ENCODE data around the gene TTC33.

TTC33 gene

DNA sequence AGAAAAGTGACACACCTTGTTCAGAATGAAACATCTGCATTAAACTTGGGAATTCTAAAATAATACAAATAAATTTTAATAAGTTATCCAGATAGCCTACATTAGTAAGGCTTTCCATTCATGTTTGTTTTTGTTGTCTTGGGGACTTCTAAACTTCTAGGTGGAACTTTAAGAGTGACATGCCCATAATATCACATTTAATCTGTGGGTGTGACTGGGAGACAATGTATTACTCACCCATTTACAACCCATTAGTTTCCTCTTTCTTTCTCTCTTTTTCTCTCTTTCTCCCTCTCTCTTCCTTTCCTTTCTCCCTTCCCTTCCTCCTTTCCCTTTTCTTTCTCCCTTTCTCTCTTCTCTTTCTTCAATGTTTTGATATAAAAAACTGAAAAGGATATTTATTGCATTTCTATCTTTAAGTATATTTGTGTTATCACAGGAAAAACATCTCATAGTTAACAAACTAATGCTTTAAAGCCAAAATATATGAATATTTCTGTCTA lies 88.5 kb downstream of the TTC33 start:
- TF ChIP-seq NFIC (IDR thresholded peaks at IDR 0.05): no peak
- no peak for TF ChIP-seq FOXM1 (IDR thresholded peaks at IDR 0.05; ENCODE audit: borderline replicate concordance, low read depth)
- TF ChIP-seq TEAD4 (IDR thresholded peaks at IDR 0.05): no peak
- no peak for TF ChIP-seq TCF12 (IDR thresholded peaks at IDR 0.05; ENCODE audit: low read depth)
- TF ChIP-seq TAF1 (IDR thresholded peaks at IDR 0.05; ENCODE audit: low read depth): no peak
- no peak for TF ChIP-seq EP300 (IDR thresholded peaks at IDR 0.05; ENCODE audit: borderline replicate concordance)

DNA sequence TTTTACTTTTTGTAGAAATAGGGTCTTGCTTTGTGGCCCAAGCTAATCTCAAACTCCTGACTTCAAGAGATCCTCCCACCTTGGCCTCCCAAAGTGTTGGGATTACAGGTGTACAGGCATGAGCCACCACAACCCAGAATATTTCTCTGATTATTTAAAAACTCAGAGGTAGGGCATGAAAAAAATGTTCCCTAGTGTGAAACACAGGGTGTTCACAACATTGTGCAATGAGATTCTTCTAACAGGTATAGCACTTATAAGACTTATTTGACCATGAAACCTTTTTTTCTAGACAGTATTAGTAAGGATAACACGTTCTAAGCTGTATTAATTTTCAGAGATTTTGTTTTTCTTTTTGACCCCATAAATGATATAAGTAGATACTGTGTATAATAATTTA lies 89.1 kb downstream of the TTC33 start:
- TF ChIP-seq RAD21 (IDR thresholded peaks at IDR 0.05; ENCODE audit: low read depth) (no peak), CREB1 (IDR thresholded peaks at IDR 0.05; ENCODE audit: low read depth) (no peak), EP300 (IDR thresholded peaks at IDR 0.05; ENCODE audit: borderline replicate concordance) (no peak), CEBPB (IDR thresholded peaks at IDR 0.05) (no peak), FOXM1 (IDR thresholded peaks at IDR 0.05; ENCODE audit: borderline replicate concordance, low read depth) (no peak), TEAD4 (IDR thresholded peaks at IDR 0.05) (no peak), TAF1 (IDR thresholded peaks at IDR 0.05; ENCODE audit: low read depth) (no peak), TCF12 (IDR thresholded peaks at IDR 0.05; ENCODE audit: low read depth) (no peak), YY1 (IDR thresholded peaks at IDR 0.05; ENCODE audit: low read depth) (no peak), EGR1 (IDR thresholded peaks at IDR 0.05) (no peak), ZBTB7A (IDR thresholded peaks at IDR 0.05; ENCODE audit: low read depth) (no peak), NFIC (IDR thresholded peaks at IDR 0.05) (no peak)
- TF ChIP-seq, protein P1, sequence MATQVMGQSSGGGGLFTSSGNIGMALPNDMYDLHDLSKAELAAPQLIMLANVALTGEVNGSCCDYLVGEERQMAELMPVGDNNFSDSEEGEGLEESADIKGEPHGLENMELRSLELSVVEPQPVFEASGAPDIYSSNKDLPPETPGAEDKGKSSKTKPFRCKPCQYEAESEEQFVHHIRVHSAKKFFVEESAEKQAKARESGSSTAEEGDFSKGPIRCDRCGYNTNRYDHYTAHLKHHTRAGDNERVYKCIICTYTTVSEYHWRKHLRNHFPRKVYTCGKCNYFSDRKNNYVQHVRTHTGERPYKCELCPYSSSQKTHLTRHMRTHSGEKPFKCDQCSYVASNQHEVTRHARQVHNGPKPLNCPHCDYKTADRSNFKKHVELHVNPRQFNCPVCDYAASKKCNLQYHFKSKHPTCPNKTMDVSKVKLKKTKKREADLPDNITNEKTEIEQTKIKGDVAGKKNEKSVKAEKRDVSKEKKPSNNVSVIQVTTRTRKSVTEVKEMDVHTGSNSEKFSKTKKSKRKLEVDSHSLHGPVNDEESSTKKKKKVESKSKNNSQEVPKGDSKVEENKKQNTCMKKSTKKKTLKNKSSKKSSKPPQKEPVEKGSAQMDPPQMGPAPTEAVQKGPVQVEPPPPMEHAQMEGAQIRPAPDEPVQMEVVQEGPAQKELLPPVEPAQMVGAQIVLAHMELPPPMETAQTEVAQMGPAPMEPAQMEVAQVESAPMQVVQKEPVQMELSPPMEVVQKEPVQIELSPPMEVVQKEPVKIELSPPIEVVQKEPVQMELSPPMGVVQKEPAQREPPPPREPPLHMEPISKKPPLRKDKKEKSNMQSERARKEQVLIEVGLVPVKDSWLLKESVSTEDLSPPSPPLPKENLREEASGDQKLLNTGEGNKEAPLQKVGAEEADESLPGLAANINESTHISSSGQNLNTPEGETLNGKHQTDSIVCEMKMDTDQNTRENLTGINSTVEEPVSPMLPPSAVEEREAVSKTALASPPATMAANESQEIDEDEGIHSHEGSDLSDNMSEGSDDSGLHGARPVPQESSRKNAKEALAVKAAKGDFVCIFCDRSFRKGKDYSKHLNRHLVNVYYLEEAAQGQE (IDR thresholded peaks at IDR 0.05; ENCODE audit: low read depth): no peak
- TF ChIP-seq, protein P2, sequence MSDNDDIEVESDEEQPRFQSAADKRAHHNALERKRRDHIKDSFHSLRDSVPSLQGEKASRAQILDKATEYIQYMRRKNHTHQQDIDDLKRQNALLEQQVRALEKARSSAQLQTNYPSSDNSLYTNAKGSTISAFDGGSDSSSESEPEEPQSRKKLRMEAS (IDR thresholded peaks at IDR 0.05): no peak
- TF ChIP-seq, protein P3, sequence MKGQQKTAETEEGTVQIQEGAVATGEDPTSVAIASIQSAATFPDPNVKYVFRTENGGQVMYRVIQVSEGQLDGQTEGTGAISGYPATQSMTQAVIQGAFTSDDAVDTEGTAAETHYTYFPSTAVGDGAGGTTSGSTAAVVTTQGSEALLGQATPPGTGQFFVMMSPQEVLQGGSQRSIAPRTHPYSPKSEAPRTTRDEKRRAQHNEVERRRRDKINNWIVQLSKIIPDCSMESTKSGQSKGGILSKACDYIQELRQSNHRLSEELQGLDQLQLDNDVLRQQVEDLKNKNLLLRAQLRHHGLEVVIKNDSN (IDR thresholded peaks at IDR 0.05): no peak

DNA sequence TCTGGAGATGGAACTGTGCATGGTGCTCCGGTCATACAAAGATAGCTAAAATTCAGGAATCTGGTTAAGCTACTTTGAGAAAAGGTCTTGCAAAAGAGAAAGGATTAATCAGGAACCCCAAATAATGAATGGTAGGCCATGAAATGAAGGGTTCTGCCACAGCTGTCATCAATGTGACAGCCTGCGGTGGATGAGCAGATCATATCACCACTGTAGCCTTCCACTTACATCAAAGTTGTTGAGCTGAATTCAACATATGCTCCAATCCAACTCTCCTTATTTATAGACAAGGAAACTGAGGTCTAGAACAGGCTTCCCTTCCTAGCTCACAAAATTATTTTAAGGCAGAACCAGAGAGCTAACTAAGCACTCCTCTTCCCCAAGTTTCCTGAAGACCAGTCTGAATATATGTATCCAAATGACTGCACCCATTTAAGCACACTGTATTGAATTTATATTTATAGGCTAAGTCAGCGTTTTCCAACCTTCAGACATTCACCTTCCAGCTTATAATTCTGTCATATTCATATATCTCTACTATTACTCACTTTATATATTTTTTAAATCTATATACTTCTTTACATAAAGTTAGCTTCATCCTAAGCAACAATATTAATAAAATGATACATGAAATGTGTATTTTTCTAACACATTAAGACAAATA lies 90.0 kb downstream of the TTC33 start:
- TF ChIP-seq CREB1 (IDR thresholded peaks at IDR 0.05; ENCODE audit: low read depth): no peak
- TF ChIP-seq, protein P3 (IDR thresholded peaks at IDR 0.05): no peak
- TF ChIP-seq, protein P2 (IDR thresholded peaks at IDR 0.05): no peak
- no peak for TF ChIP-seq YY1 (IDR thresholded peaks at IDR 0.05; ENCODE audit: low read depth)
- no peak for TF ChIP-seq NFIC (IDR thresholded peaks at IDR 0.05)
- no peak for TF ChIP-seq RAD21 (IDR thresholded peaks at IDR 0.05; ENCODE audit: low read depth)
- TF ChIP-seq EP300 (IDR thresholded peaks at IDR 0.05; ENCODE audit: borderline replicate concordance): no peak
- TF ChIP-seq EGR1 (IDR thresholded peaks at IDR 0.05): no peak
- TF ChIP-seq TCF12 (IDR thresholded peaks at IDR 0.05; ENCODE audit: low read depth): no peak
- no peak for TF ChIP-seq CEBPB (IDR thresholded peaks at IDR 0.05)
- no peak for TF ChIP-seq TAF1 (IDR thresholded peaks at IDR 0.05; ENCODE audit: low read depth)
- no peak for TF ChIP-seq FOXM1 (IDR thresholded peaks at IDR 0.05; ENCODE audit: borderline replicate concordance, low read depth)
- TF ChIP-seq, protein P1 (IDR thresholded peaks at IDR 0.05; ENCODE audit: low read depth): no peak
- no peak for TF ChIP-seq TEAD4 (IDR thresholded peaks at IDR 0.05)
- no peak for TF ChIP-seq ZBTB7A (IDR thresholded peaks at IDR 0.05; ENCODE audit: low read depth)

DNA sequence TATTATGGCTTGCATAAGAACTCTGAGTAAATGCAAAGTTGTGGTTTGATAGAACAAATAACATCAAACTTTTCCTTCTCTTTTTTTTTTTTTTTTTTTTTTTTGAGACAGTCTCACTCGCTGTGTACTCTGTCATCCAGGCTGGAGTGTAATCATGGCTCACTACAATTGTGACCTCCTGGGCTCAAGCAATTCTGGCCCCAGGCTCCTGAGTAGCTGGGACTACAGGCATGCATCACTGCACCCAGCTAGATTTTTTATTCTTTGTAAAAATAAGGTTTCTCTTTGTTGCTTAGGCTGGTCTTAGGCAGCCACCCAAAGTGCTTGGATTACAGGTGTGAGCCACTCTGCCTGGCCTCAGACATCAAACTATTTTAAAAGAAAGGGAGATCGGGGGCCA lies 95.0 kb downstream of the TTC33 start:
- TF ChIP-seq RAD21 (IDR thresholded peaks at IDR 0.05; ENCODE audit: low read depth): no peak
- no peak for TF ChIP-seq EGR1 (IDR thresholded peaks at IDR 0.05)
- no peak for TF ChIP-seq TAF1 (IDR thresholded peaks at IDR 0.05; ENCODE audit: low read depth)
- no peak for TF ChIP-seq YY1 (IDR thresholded peaks at IDR 0.05; ENCODE audit: low read depth)
- no peak for TF ChIP-seq CEBPB (IDR thresholded peaks at IDR 0.05)
- TF ChIP-seq, protein P3 (IDR thresholded peaks at IDR 0.05): no peak
- TF ChIP-seq, protein P1 (IDR thresholded peaks at IDR 0.05; ENCODE audit: low read depth): no peak
- TF ChIP-seq EP300 (IDR thresholded peaks at IDR 0.05; ENCODE audit: borderline replicate concordance): no peak
- no peak for TF ChIP-seq TEAD4 (IDR thresholded peaks at IDR 0.05)
- TF ChIP-seq FOXM1 (IDR thresholded peaks at IDR 0.05; ENCODE audit: borderline replicate concordance, low read depth): no peak
- TF ChIP-seq CREB1 (IDR thresholded peaks at IDR 0.05; ENCODE audit: low read depth): no peak
- TF ChIP-seq NFIC (IDR thresholded peaks at IDR 0.05): no peak
- TF ChIP-seq ZBTB7A (IDR thresholded peaks at IDR 0.05; ENCODE audit: low read depth): no peak
- TF ChIP-seq, protein P2 (IDR thresholded peaks at IDR 0.05): no peak
